GM21367 (cell line): Measurements from ENCODE around the gene RTN4RL1.

ENCODE experiments used
- ATAC-seq: cut with Tn5 transposase; IDR thresholded peaks from one replicate; pipeline ENCODE4 v1.9.1; 2021; ENCODE audit not compliant: unreplicated experiment

RTN4RL1 gene

DNA sequence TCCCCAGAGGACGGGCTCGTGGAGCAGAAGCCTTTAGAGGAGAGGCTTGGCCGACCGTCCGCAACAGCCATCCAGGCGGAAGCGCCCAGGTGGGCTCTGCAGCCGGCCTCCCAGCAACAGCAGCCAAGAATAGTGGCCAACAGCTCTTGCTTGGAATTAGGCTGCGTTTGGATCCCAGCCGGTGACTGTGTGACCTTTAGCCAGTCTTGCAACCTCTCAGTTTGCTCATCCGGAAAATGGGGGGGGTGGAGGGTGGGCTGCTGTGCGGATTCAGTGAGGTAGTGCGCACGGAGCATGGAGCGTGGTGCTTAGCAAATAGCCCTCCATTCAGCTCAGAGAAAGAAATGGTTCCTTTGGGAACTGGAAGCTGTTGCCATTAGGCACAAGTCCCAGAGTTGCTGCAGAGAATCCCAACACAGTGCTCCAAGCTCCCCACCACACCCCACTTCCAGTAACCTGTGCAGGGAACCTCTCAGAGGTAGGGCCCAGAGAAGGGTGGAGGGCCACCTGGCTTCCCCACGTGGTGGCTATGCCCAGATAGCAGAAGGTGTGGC, 46.7 kb downstream of the RTN4RL1 start:
- no peak for ATAC-seq

DNA sequence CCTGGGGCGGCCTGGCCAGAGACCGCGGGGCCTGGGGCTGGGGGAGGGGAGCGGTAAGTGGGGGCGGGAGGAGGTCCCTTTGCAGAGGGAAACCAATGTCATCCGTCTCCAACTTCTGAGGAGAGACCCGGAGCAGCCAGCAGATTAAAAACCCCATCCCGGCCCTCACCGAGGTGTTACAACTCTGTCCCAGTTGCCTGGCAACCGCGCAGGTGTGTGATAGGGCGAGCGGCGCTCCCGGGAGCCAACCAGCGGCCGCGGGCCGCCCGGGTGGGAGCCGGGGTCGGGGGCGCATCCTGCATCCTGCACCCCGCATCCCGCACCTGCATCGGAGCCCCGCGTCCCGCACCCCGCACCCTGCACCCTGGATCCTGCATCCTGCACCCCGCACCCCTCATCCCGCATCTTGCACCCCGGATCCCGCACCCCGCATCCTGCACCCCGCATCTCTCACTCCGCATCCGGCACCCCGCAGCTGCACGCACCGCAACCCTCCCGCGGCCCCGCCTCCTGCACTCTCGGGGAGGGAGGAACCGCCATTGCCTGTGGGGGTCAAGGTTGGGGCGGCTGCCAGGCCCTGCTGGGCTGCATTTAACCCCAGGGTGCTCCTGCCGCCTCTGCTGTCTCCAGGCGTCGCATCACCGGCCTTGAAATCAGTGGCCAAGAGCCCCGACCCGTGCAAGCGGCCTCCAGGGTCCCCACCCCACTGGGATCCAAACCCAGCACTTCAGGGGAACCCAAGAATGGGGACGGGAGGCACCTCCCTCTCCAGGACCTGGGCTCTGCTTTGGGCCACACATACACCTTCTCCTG, 47.3 kb downstream of the RTN4RL1 start:
- ATAC-seq, result no peak

DNA sequence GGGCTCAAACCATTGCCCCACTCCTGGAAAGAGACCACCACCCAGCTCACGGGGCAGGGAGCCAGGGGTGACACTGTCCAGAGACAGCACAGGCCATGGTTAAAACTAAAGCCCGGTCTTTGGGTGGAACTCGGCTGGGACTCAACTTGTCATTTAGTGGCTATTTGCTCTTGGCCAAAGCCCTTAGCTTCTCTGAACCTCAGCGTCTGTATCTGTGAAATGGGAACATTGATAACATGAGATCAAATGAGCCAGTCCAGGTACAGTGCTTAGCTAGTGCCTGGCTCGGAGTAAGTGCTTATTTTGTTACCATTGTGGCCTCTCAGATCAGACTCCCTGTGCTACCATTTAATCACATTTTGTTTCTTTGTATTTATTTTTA, 48.5 kb downstream of the RTN4RL1 start:
- no peak for ATAC-seq

DNA sequence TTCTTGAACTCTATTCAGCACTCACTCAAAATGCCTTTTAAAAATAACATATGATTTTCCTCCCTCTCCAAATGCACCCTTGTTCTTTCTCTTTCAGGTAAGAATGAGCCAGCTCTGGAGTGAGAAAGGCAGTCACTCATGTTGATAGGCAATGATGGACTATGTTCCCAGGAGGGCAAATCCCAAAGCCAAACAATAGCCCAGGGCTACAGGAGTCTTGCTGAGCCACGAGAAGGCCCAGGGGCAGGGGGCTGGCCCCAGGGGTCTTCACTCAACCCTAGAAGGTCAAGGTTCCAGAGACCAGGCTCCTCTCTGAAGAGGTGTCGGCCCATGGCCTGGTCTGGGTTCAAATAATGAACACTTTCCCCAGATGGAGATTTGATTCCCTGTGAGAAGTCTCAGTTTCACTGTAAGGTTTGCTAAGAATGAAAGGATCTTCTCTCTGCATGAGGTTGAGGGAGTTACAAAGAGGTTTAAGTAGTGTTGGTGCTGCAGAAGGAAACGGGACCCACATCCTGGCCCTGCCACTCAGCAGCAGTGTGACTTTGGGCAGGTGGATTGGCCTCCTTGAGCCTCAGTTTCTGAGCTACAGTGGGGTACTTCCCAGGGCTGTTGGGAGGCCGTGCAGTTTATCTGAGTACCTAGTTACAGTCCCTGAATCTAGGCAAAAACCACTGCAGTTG, 49.0 kb downstream of the RTN4RL1 start:
- ATAC-seq, result no peak

DNA sequence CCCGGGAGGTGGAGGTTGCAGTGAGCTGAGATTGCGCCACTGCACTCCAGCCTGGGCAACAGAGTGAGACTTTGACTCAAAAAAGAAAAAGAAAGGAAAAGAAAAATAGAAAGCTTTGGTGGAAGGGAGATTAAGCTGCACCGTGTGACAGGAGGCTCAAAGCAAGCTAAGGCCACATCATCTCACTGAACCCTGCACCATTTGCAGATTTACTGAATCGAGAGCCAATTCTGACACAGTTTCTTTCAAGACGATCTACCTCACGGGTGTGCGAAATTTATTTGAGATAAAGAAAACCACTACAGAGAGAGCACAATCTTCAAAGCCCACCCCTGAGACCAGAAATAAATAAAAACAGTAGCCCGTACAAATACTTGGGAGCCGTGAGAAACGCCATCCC, 49.6 kb downstream of the RTN4RL1 start:
- ATAC-seq, result no peak

DNA sequence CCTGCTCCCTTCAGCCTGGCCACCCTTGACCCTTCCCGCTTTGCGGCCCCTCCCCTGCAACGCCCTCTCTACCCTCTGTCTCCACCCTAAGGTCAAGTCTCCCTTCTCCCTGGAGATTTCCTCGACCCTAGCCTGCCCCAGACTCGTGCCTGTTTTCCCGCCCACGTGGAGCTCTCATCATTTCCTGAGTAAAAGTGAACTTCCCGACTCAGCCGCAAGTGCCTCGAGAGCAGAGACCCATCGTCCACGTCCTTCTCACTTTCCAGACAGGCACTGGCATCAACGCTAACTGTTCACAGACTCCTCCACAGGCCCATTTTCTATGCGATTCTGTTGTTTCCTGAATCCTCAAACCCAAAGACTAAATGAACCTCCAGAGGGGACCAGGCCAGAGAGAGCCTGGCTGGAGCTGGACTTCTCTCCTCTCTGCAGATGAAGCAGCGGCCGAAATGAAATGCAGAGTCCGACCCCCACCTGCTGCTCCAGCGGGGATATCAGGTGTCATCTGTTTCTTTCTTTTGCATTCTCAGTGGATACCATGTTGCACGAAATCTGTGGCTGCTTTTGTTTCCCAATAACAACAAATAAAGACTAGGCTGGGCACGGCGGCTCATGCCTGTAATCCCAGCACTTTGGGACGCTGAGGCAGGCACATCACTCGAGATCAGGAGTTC, 52.5 kb downstream of the RTN4RL1 start:
- ATAC-seq, result no peak

DNA sequence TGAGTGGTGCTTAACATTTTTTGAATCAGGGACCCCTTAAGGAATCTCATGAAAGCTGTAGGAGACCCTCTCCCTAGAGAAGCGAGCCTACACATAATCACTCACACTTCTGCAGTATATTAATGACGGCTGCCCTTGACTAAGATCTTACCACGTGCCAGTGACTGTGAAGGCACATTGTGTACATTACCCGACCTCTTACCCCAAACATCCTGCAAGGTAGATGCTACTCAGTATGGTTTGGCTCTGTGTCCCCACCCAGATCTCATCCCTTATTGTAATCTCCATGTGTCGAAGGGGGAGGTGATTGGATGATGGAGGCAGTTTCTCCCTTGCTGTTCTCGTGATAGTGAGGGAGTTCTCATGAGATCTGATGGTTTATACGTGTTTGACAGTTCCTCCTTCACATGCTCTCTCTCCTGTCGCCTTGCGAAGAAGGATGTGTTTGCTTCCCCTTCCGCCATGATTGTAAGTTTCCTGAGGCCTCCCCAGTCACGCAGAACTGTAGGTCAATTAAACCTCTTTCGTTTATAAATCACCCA, 54.2 kb downstream of the RTN4RL1 start:
- no peak for ATAC-seq

DNA sequence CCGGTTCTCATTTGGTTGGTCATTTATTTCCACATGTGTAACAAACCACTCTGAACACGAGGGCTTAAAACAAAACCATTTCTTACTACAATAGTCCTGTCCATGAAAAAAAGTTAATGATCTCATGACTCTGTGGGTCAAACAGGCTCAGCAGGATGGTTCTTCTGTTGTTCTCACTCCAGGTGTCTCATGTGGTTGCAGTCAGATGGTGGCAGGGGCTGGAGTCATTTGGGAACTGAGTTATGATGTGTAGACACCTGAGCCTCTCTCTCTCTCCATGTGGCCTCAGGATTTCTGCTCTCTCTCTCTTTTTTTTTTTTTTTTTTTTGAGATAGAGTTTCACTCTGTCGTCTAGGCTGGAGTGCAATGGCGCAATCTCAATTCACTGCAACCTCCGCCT, 55.4 kb downstream of the RTN4RL1 start:
- ATAC-seq, result no peak

DNA sequence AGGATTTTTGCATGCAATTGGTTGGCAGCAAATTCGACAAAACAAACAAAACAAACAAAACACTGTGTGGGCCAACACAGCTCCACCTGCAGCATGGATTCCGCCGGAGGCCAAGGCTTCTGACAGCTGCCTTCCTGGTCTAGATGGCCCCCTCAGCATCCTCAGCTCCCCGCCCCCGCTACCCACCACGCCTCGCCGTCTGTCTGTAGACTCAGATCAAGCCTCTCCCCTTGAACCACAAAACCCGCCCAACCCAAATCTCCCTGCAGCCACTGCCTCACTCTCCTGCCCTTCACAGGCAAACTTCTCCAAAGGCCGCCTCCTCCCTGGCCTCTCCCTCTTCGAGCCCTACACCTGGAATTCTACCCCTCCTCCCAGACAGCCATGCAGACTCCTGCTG, 57.9 kb downstream of the RTN4RL1 start:
- no peak for ATAC-seq

DNA sequence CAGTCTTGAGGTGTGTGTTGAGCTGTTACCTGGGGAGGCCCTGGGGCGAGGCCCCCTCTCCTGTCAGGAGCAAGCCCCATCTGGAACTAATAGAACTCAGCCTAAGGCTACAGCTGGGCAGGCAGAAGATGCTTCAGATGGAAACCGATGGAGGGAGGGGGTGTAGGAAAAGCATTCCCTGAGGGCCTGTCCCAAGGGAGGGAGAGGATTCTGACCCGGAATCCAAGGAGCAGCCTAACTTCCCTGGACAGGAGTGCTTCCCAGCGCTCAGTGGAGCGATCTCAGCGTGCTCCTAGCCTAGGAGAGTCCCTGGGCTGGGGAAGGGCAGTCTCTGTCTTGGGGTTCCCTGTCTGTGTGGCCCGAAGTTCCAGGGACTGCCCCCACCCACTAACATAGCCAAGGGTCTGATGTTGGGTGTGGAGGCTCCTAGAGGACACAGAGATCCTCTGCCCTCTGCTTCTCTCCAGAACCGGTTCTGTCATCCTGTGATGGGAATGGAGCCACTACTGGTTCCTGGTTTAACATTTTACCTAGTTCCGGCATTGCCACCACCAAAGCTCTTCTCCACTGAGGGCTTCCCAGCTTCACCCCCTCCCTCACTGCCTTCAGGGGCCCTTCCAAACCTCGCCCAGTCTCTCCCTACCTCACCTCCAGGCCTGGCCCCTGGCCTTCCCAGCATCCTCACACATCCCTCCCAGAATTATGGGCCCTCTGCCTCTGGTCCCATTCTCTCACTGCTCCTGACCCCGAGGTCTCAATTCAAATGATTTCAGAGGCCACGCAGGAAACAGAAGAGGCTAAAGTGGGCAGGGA, 58.7 kb downstream of the RTN4RL1 start:
- no peak for ATAC-seq

DNA sequence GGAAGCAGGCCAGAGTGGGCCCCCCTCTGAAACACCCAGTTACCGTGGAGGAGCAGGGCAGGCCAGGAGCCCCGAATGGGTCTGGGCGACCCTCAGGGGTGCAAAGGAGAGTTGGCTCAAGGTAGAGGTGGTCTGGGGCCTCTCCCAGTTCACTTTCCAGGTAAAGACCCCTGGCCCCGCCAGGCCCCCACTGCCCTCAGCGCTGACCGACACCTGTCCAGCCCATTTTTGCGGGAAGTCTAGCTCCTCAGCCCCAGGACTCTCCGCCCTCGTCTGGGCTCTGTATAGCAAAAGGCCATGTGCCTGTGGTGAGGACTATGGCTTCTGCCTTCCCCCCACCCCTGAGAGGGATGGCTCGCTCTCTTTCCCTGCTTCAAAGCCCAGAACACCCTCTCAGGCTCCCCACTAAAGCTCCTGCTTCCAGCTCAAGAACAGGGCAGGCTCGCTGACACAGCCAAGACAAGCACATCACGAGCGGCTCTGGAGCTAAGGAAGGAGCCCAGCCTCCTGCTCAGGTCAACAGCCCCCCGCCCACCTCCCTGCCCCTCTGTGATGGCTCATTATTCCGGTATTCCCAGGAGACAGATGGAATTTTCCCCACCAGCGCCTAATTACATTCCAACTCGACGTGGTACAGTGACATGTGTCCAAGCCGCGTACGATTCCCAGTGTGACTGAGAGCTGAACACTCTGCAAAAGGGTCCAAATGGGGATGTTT, 59.4 kb downstream of the RTN4RL1 start:
- ATAC-seq, result no peak

DNA sequence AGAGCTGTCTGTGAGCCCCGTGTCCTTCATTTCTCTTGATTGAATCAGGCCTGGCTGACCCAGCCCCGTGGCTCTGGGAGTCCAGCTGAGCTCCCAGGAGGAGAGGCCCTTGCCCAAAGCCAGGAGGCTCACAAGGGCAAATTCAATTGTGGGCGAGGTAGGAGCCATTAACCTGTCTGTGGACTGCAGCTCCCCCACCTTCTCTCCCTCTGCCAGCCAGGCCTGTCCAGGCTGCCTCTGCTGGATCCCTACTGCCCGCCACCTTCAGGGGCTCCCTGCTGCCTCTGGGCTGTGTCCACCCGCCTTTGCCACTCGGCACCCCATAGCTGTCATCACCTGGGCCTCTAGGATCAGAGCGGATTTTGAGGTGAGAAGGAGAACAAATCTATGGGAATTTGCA, 61.9 kb downstream of the RTN4RL1 start:
- ATAC-seq, result no peak

DNA sequence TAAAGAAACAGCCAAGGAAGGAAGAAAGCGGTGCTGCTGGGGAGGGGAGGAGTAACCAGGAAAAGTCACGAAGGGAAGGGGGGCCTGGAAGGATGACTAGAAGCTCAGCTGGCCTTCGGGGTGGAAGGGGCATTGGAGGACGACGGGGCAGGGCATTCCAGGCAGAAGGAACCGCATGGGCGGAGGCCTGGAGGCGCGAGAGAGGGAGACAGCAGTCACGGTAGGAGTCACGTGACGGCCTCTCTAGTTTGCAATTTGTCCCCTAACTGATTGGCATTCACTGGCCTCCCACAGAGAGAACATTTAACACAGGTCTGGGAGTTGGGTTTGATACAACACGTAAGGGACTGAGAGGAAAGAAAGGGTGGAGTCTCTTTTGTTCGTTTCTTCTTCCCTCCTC, 63.9 kb downstream of the RTN4RL1 start:
- no peak for ATAC-seq

DNA sequence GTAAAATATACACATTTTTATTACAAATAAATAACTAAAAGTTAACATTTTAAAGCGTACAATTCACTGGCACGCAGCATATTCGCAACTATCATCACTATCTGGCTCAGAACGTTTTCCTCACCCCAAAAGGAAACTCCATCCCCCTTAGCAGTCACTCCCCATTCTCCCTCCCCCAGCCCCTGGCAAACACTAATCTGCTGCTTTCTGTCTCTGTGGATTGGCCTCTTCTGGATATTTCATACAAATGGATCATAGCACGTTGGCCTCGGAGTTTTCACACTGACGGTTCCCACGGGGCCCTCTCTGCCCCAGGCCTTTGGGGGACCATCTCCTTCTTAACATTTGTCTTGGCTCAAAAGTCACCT, 64.6 kb downstream of the RTN4RL1 start:
- ATAC-seq, result no peak

DNA sequence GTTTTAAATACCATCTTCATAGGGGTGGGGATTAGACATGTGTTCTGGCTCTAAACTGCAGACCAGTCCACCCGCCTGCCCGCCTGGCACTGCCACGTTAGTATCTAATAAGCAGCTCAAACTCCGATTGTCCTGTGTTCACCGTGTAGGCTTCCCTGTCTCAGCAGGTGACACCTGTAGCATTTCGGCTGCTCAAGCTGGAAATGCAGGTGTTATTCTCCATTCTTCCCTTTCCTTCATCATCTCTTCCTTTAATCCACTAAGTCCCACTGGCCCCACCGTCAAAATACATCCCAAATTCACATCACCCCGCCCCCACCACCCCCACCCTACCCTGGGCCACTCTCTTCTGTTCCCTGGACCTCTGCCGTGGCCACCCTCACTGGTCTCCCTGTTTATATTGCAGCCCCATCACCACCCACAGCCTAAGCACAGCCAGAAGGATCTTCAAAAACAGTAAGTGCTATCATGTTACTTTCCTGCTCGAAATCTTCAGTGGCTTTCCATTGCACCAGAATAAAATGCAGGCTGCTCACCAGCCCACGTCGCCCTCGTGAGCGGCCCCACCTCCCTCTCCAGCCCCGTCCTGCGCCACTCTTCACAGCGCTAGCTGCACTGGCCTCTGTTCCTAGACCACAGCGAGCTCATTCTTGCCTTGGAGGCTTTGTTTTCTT, 65.1 kb downstream of the RTN4RL1 start:
- ATAC-seq, result no peak

DNA sequence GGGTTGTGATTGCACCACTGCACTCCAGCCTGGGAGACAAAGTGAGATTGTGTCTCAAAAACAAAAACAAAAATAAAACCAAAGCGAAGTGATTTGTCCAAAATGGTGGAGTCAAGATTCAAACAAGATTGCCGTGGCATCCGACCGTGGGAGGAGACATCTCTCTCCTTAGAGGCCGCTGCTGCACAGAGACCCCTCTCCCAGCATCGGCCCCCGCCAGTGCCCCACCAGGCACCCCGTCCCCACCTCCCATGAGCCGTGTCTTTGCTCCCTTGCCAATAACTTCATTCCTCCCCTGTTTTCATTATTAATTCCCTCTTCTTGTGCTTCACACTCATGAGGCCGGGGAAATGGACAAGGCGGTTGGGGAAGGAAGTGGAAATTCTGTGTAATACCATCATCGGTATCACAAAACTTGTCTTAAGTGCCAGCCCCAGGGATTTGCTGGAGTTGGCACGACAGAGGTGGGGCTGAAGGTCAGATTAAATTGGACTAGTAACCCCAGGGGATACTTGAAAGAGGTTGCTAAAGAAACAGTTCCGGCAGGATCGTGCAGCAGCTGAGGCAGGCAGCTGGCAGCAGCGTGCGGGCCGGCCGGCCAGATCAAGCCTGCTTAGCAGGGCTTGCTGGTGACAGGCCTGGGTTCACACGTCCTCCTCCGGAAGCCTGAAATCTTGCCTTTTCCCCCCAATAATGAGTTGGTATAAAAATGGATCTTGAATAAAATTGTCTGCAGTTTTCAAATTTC, 66.8 kb downstream of the RTN4RL1 start:
- no peak for ATAC-seq

DNA sequence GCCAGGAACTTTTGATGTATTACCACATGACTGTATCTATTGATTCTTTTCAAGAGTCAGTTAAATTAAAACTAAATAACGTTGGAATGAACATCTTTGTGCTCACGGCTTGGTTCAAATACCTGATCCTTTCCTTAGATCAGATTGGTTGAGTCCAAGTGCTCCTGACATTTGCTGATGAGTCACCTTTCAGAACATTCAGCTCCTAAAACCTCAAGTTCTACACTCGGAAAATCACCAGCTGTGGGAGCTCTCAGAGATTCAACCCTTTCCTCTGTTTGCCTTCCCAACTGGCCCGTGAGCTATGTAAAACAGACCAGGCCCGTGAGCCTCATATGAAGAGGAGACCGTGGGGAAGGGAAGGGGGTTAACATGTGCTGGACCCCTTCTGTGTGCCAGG, 68.1 kb downstream of the RTN4RL1 start:
- no peak for ATAC-seq

DNA sequence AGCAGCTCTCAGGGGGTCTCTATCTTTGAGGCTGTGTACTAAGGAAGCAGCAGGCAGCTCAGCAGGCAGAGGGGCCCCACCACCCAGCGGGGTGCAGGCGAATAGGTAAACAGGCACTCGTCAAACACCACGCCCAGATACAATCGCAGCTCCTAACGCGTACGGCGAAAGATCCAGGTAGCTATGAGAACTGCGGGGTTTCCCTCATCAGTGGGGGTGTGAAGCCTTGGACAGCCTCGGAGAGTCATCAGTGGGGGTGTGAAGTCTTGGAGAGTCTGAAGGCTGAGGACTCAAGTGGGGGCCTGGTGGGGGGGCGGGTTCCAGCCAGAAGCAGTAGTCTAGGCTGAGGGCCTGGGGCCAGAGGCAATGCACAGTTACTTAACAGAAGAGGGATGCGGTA, 69.0 kb downstream of the RTN4RL1 start:
- no peak for ATAC-seq

DNA sequence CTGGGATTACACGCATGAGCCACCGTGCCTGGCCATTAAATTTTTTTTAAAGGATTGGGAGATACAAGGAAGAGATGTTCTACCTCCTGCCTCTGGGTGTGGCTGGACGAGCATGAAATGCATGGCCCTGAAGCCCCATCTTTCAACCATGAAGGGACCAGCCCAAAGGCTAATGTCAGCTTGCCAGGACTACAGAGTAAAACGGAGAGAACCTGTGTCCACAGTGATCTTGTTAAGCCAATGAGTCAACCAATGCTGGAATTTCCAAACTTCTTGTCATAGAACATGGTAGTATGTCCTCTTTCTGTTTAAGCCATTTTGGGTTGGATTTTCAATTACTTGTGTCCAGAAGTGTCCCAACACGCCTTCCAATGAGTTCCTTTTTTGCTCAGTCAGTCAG, 71.3 kb downstream of the RTN4RL1 start:
- ATAC-seq, result no peak
